Esophagus (tissue), 2 donors: Measurements from ENCODE around the gene ZFAND3. TPM values are rescaled to one million over a fixed set of nuclear protein-coding genes. Genes with fewer than 3 reads are reported as not detected.

Experiments
- H3K27ac ChIP-seq, 2 donors: one replicate each; pipeline ENCODE4 v1.5.1; 2013; ENCODE audit warnings: low read depth in 2 of 2, mild to moderate bottlenecking in 2 of 2, inconsistent platforms in 1 of 2, low read length in 1 of 2, moderate library complexity in 1 of 2
- H3K27me3 ChIP-seq, 2 donors: one replicate each; pipeline ENCODE4 v1.6.1; 2013; ENCODE audit warnings: low read length in 2 of 2, control low read depth in 1 of 2, mild to moderate bottlenecking in 1 of 2; ENCODE audit not compliant: insufficient read depth in 2 of 2, control insufficient read depth in 1 of 2
- H3K36me3 ChIP-seq, 2 donors: one replicate each; pipeline ENCODE4 v1.6.1; 2013; ENCODE audit warnings: low read length in 1 of 2; ENCODE audit not compliant: control insufficient read depth in 2 of 2, insufficient read depth in 2 of 2
- H3K4me1 ChIP-seq, 2 donors: one replicate each; pipeline ENCODE4 v1.6.1; 2013; ENCODE audit warnings: low read length in 1 of 2; ENCODE audit not compliant: control insufficient read depth in 2 of 2, insufficient read depth in 2 of 2
- H3K4me3 ChIP-seq, 2 donors: one replicate each; pipeline ENCODE4 v1.5.1; 2013; ENCODE audit warnings: low read length in 2 of 2, mild to moderate bottlenecking in 2 of 2, low read depth in 1 of 2, moderate library complexity in 1 of 2
- H3K9me3 ChIP-seq, 2 donors: one replicate each; pipeline ENCODE4 v1.6.1; 2013; ENCODE audit warnings: mild to moderate bottlenecking in 2 of 2, low read depth in 1 of 2, low read length in 1 of 2, moderate library complexity in 1 of 2; ENCODE audit not compliant: control insufficient read depth in 2 of 2, insufficient read depth in 1 of 2
- WGBS, 2 donors: extraction: QIAGEN DNeasy Blood & Tissue Kit; methylation state at CpG; one replicate each; pipeline ENCODE4 v1.1.7; 2013; 5-methylcytosine and 5-hydroxymethylcytosine counted together
- polyA plus RNA-seq, 2 donors: library from polyadenylated mRNA; stranded (reverse); fragments of 200-250 nt; gene quantifications; one replicate each; pipeline ENCODE4 v1.2.3, GENCODE V29; 2013
- donor health status: healthy with polysubstance abuse.
- donor health status: Bipolar disorder and iron deficiency.

The ZFAND3 gene
- polyA plus RNA-seq, 2 donors, result 20.6 to 21.9 TPM

GRCh38 chr6:37809197-37809543, 10.4 kb upstream of the ZFAND3 start:
- Histone ChIP-seq H3K27me3 (no peaks in the 10 kb centered on the region), H3K9me3 (no peaks in the 10 kb centered on the region), H3K36me3 (no peaks in the 10 kb centered on the region), H3K4me3 (no peak overlapping the region), H3K27ac (peak overlapping the region; percentile 70 to 80), H3K4me1 (peaks cover 4 to 6% of the 10 kb centered on the region in 2 donors)
- WGBS, 2 donors, result 29 to 40% methylated on average over 3 of the region's 3 CpGs

GRCh38 chr6:37812841-37813240, 6.7 kb upstream of the ZFAND3 start:
- no peaks in the 10 kb centered on the region for H3K36me3 ChIP-seq
- no peak overlapping the region for H3K27ac ChIP-seq
- H3K4me1 ChIP-seq, result peaks cover 4% of the 10 kb centered on the region in 2 donors
- no peak overlapping the region for H3K4me3 ChIP-seq
- H3K9me3 ChIP-seq, result no peaks in the 10 kb centered on the region
- H3K27me3 ChIP-seq, result no peaks in the 10 kb centered on the region
- WGBS, 2 donors, result 83 to 92% methylated on average over 1 of the region's 1 CpG

GRCh38 chr6:37814374-37814773, 5.2 kb upstream of the ZFAND3 start:
- no peaks in the 10 kb centered on the region for H3K4me1 ChIP-seq
- H3K27me3 ChIP-seq, result no peaks in the 10 kb centered on the region
- H3K4me3 ChIP-seq, result no peak overlapping the region
- H3K9me3 ChIP-seq, result no peaks in the 10 kb centered on the region
- no peaks in the 10 kb centered on the region for H3K36me3 ChIP-seq
- WGBS, 2 donors, result 94% methylated on average over 6 of the region's 6 CpGs
- no peak overlapping the region for H3K27ac ChIP-seq

- H3K27ac ChIP-seq, result no peak overlapping the region
- no peaks in the 10 kb centered on the region for H3K27me3 ChIP-seq
- H3K4me1 ChIP-seq, result no peaks in the 10 kb centered on the region
- no peaks in the 10 kb centered on the region for H3K9me3 ChIP-seq
- no peaks in the 10 kb centered on the region for H3K36me3 ChIP-seq
- no peak overlapping the region for H3K4me3 ChIP-seq
- WGBS, 2 donors, result 74 to 76% methylated on average over 7 of the region's 7 CpGs
These were observed 2.7 kb upstream of the ZFAND3 start for GRCh38 chr6:37816599-37817375.

GRCh38 chr6:37818536-37819176, 871 bp upstream of the ZFAND3 start:
- 0 to 1% methylated on average over 27 of the region's 27 CpGs for WGBS, 2 donors
- H3K27ac ChIP-seq, result peak overlapping the region; percentile 95 to 99
- peak overlapping the region; percentile 68 to 92 for H3K4me3 ChIP-seq
- H3K4me1 ChIP-seq, result peaks cover 2 to 7% of the 10 kb centered on the region in 2 donors
- no peaks in the 10 kb centered on the region for H3K36me3 ChIP-seq
- H3K9me3 ChIP-seq, result no peaks in the 10 kb centered on the region
- no peaks in the 10 kb centered on the region for H3K27me3 ChIP-seq

- WGBS, 2 donors, result 1% methylated on average over 35 to 71 of the region's 71 CpGs
- Histone ChIP-seq H3K27me3 (no peaks in the 10 kb centered on the region), H3K4me1 (peaks cover 2 to 7% of the 10 kb centered on the region in 2 donors)
These were observed 533 bp downstream of the ZFAND3 start for GRCh38 chr6:37819802-37820717.

GRCh38 chr6:37820718-37821079, 1.2 kb downstream of the ZFAND3 start:
- Histone ChIP-seq H3K27ac (peak overlapping the region; percentile 16 to 99), H3K36me3 (no peaks in the 10 kb centered on the region), H3K4me1 (peaks cover 2 to 7% of the 10 kb centered on the region in 2 donors), H3K9me3 (no peaks in the 10 kb centered on the region), H3K27me3 (no peaks in the 10 kb centered on the region), H3K4me3 (peak overlapping the region; percentile 7 to 68)
- 38 to 43% methylated on average over 3 of the region's 3 CpGs for WGBS, 2 donors

More at GRCh38 chr6:37819802-37820717, 533 bp downstream of the ZFAND3 start:
- Histone ChIP-seq H3K27ac (peak overlapping the region; percentile 95 to 99), H3K9me3 (no peaks in the 10 kb centered on the region), H3K36me3 (no peaks in the 10 kb centered on the region), H3K4me3 (peak overlapping the region; percentile 68 to 92)

- Histone ChIP-seq H3K4me1 (peaks cover 2 to 7% of the 10 kb centered on the region in 2 donors), H3K9me3 (no peaks in the 10 kb centered on the region), H3K27ac (no peak overlapping the region), H3K27me3 (no peaks in the 10 kb centered on the region), H3K4me3 (no peak overlapping the region), H3K36me3 (no peaks in the 10 kb centered on the region)
- WGBS, 2 donors, result 74 to 75% methylated on average over 7 of the region's 7 CpGs
These were observed 1.9 kb downstream of the ZFAND3 start for GRCh38 chr6:37821446-37821845.

- no peaks in the 10 kb centered on the region for H3K36me3 ChIP-seq
- H3K27me3 ChIP-seq, result no peaks in the 10 kb centered on the region
- H3K9me3 ChIP-seq, result no peaks in the 10 kb centered on the region
- H3K4me1 ChIP-seq, result peaks cover 2 to 7% of the 10 kb centered on the region in 2 donors
- peak overlapping the region in 1 of 2 donors; percentile 17 for H3K4me3 ChIP-seq
- 23 to 27% methylated on average over 12 of the region's 12 CpGs for WGBS, 2 donors
- peak overlapping the region; percentile 50 to 57 for H3K27ac ChIP-seq
These were observed 3.5 kb downstream of the ZFAND3 start for GRCh38 chr6:37822851-37823682.
